Fibroblast of lung (primary cell): ENCODE data around the gene CTDSPL. TPM values are rescaled to one million over a fixed set of nuclear protein-coding genes. Genes with fewer than 3 reads are reported as not detected.

Experiments
- DNase-seq, 2 donors: peaks; one replicate each; pipeline versions ENCODE4 v3.0.0 to v3.0.0-alpha.2; 2010; ENCODE audit warnings: low read depth in 2 of 2
- H2AFZ ChIP-seq: 2 replicates; pipeline ENCODE4 v1.5.1; 2012; ENCODE audit warnings: low read length, control low read depth, inconsistent platforms
- H3K27ac ChIP-seq: 2 replicates; pipeline ENCODE4 v1.5.1; 2011; ENCODE audit warnings: low read length, control low read depth; ENCODE audit not compliant: insufficient read depth
- H3K27me3 ChIP-seq: 2 replicates; pipeline ENCODE4 v1.5.1; 2011; ENCODE audit warnings: mild to moderate bottlenecking, low read length; ENCODE audit not compliant: control insufficient read depth, insufficient read depth
- H3K36me3 ChIP-seq: 2 replicates; pipeline ENCODE4 v1.5.1; 2011; ENCODE audit warnings: low read length; ENCODE audit not compliant: control insufficient read depth, insufficient read depth
- H3K4me1 ChIP-seq: 2 replicates; pipeline ENCODE4 v1.5.1; 2011; ENCODE audit warnings: low read length; ENCODE audit not compliant: control insufficient read depth, insufficient read depth; ENCODE audit errors: extremely low read depth
- H3K4me2 ChIP-seq: 2 replicates; pipeline ENCODE4 v1.5.1; 2011; ENCODE audit warnings: low read length, control low read depth; ENCODE audit not compliant: insufficient read depth; ENCODE audit errors: extremely low read depth
- H3K4me3 ChIP-seq, 4 experiments: fragments of 200-600 bp in 1 of 4; sonication (generic) in 1 of 4; replicated peaks in 1 of 4; 2 replicates each; pipeline ENCODE4 v1.5.1; 2011 to 2016; ENCODE audit warnings: low read length in 4 of 4, low read depth in 3 of 4, mild to moderate bottlenecking in 3 of 4, control low read depth in 2 of 4, inconsistent platforms in 1 of 4, mixed read lengths in 1 of 4; ENCODE audit not compliant: insufficient read depth in 1 of 4; ENCODE audit errors: control extremely low read depth in 1 of 4
- H3K79me2 ChIP-seq: 2 replicates; pipeline ENCODE4 v1.5.1; 2012; ENCODE audit warnings: mild to moderate bottlenecking, low read length, inconsistent platforms; ENCODE audit not compliant: control insufficient read depth, insufficient read depth
- H3K9ac ChIP-seq: 2 replicates; pipeline ENCODE4 v1.5.1; 2011; ENCODE audit warnings: mild to moderate bottlenecking, low read length, control low read depth; ENCODE audit not compliant: insufficient read depth
- H3K9me3 ChIP-seq: 2 replicates; pipeline ENCODE4 v1.5.1; 2012; ENCODE audit warnings: low read depth, low read length; ENCODE audit not compliant: control insufficient read depth, insufficient read depth
- H4K20me1 ChIP-seq: 2 replicates; pipeline ENCODE4 v1.5.1; 2011; ENCODE audit warnings: low read length; ENCODE audit not compliant: control insufficient read depth, insufficient read depth; ENCODE audit errors: extremely low read depth
- EZH2 ChIP-seq: IDR thresholded peaks from 2 replicates; pipeline ENCODE4 v1.5.1; 2012; ENCODE audit warnings: low read length, control low read depth, mild to moderate bottlenecking; ENCODE audit errors: missing control alignments
- polyA plus RNA-seq, 2 donors: library from polyadenylated mRNA; depleted of rRNA in 1 of 2; stranded (reverse) in 1 of 2; unstranded in 1 of 2; fragments of >200 nt; gene quantifications; 2 replicates each; pipeline ENCODE4 v1.2.1, GENCODE V29; 2011 to 2012; ENCODE audit warnings: missing spikeins in 1 of 2
- total RNA-seq: library from RNA; depleted of rRNA; stranded (reverse); fragments of >200 nt; gene quantifications from 2 replicates; pipeline ENCODE4 v1.2.1, GENCODE V29; 2014
- TF ChIP-seq, protein P1 (sequence below), 2 donors: IDR thresholded peaks in 1 of 2; conservative IDR thresholded peaks in 1 of 2; 1 replicate in 1 of 2; 2 replicates in 1 of 2; pipeline ENCODE4 v1.5.1; 2011 to 2012; ENCODE audit warnings: low read length in 2 of 2, control low read depth in 1 of 2, inconsistent platforms in 1 of 2, low read depth in 1 of 2, mild to moderate bottlenecking in 1 of 2

The CTDSPL gene
- total and polyA plus RNA-seq, 2 donors (not counting 1 experiment from before 2014, with no cell fraction given): 34.0 to 51.5 TPM

DNA sequence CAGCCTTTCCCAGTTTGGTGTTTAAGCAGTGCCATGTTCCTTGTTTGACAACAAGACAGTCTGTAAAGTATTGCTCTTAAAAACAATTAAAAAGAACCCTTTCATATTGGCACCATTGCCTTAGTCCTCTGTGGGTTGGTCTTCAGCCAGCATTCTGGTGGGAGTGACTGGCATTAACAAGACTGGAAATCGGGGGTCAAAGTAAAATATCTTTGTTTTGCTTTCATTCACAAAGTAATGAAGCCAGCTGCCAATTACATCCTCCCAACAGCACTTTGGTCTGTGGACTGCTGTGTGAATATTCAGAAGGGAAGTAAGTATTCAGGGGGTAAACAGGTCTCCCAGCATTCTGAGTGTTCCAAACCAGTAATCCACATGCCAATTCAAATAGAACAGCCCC lies 120.7 kb downstream of the CTDSPL start:
- H4K20me1 ChIP-seq: no peaks in the 10 kb centered on the region
- H3K4me1 ChIP-seq: no peaks in the 10 kb centered on the region
- no peak overlapping the region for H3K27ac ChIP-seq
- H3K27me3 ChIP-seq: no peaks in the 10 kb centered on the region
- no peaks in the 10 kb centered on the region for H3K79me2 ChIP-seq
- no peak overlapping the region for H3K4me2 ChIP-seq
- H3K9ac ChIP-seq: no peak overlapping the region
- no peak overlapping the region for H3K4me3 ChIP-seq
- no peaks in the 10 kb centered on the region for H3K9me3 ChIP-seq
- DNase-seq: no peak
- H3K36me3 ChIP-seq: peaks cover 4% of the 10 kb centered on the region
- no peak overlapping the region for H2AFZ ChIP-seq
- no peak for TF ChIP-seq EZH2
- TF ChIP-seq, protein P1, sequence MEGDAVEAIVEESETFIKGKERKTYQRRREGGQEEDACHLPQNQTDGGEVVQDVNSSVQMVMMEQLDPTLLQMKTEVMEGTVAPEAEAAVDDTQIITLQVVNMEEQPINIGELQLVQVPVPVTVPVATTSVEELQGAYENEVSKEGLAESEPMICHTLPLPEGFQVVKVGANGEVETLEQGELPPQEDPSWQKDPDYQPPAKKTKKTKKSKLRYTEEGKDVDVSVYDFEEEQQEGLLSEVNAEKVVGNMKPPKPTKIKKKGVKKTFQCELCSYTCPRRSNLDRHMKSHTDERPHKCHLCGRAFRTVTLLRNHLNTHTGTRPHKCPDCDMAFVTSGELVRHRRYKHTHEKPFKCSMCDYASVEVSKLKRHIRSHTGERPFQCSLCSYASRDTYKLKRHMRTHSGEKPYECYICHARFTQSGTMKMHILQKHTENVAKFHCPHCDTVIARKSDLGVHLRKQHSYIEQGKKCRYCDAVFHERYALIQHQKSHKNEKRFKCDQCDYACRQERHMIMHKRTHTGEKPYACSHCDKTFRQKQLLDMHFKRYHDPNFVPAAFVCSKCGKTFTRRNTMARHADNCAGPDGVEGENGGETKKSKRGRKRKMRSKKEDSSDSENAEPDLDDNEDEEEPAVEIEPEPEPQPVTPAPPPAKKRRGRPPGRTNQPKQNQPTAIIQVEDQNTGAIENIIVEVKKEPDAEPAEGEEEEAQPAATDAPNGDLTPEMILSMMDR (conservative IDR thresholded peaks at IDR 0.05 in 1 of 2, IDR thresholded peaks at IDR 0.05 in 1 of 2; ENCODE audit: low read depth in 1 of 2, low read length in 2 of 2): no peak

- Histone ChIP-seq H3K4me1 (no peaks in the 10 kb centered on the region), H3K36me3 (peaks cover 4% of the 10 kb centered on the region), H3K27me3 (no peaks in the 10 kb centered on the region), H2AFZ (no peak overlapping the region), H3K27ac (no peak overlapping the region), H3K9ac (no peak overlapping the region), H3K9me3 (no peaks in the 10 kb centered on the region), H3K4me2 (no peak overlapping the region), H3K4me3 (no peak overlapping the region), H4K20me1 (no peaks in the 10 kb centered on the region), H3K79me2 (no peaks in the 10 kb centered on the region)
- TF ChIP-seq, protein P1 (conservative IDR thresholded peaks at IDR 0.05 in 1 of 2, IDR thresholded peaks at IDR 0.05 in 1 of 2; ENCODE audit: low read depth in 1 of 2, low read length in 2 of 2): no peak
- no peak for TF ChIP-seq EZH2
- no peak for DNase-seq
Observed at GRCh38 chr3:37984051-37984450, 122.4 kb downstream of the CTDSPL start.

DNA sequence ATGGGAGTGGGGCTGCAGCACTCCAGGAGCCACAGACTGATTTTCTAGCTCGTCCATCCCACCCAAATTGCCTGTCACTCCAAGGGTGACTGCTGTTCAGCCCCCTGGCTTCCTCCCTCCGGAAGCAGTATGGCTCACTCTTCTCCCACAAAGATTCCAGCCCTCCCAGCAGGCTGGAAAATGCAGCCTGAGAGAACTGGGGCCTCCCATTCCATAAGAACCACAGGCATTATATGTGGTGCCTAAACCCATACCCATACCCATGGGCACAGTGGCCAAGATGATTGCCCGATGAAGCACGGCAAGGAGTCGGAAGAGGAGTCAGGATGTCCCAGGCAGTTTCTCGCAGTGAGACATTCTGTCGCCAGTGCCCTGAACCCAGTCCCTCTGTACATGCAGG lies 122.9 kb downstream of the CTDSPL start:
- Histone ChIP-seq H3K9me3 (no peaks in the 10 kb centered on the region), H3K9ac (no peak overlapping the region), H3K4me3 (no peak overlapping the region), H3K36me3 (peaks cover 4% of the 10 kb centered on the region), H4K20me1 (no peaks in the 10 kb centered on the region), H3K27me3 (no peaks in the 10 kb centered on the region), H3K27ac (no peak overlapping the region), H3K79me2 (no peaks in the 10 kb centered on the region), H2AFZ (no peak overlapping the region), H3K4me1 (no peaks in the 10 kb centered on the region), H3K4me2 (no peak overlapping the region)
- TF ChIP-seq, protein P1 (conservative IDR thresholded peaks at IDR 0.05 in 1 of 2, IDR thresholded peaks at IDR 0.05 in 1 of 2; ENCODE audit: low read depth in 1 of 2, low read length in 2 of 2): no peak
- no peak for TF ChIP-seq EZH2
- DNase-seq: no peak
